BLaER1 treated with 17β-estradiol and CSF1 and Interleukin-3, amounts not matched to agents 10 nM and 100 nM (cell line): Measurements from ENCODE around the gene SLC38A8.

ENCODE experiments used
- H3K27ac ChIP-seq, 11 experiments: shearing (Covaris generic); formaldehyde crosslinking; 2 replicates each; pipeline ENCODE4 v1.8.1; 2022
- H3K27me3 ChIP-seq, 11 experiments: shearing (Covaris generic); formaldehyde crosslinking; 2 replicates each; pipeline ENCODE4 v1.8.1; 2022
- H3K36me3 ChIP-seq, 11 experiments: shearing (Covaris generic); formaldehyde crosslinking; 2 replicates each; pipeline ENCODE4 v1.8.1; 2022
- H3K4me1 ChIP-seq, 10 experiments: shearing (Covaris generic); formaldehyde crosslinking; 2 replicates each; pipeline ENCODE4 v1.8.1; 2022
- H3K4me2 ChIP-seq, 11 experiments: shearing (Covaris generic); formaldehyde crosslinking; 2 replicates each; pipeline ENCODE4 v1.8.1; 2022
- H3K4me3 ChIP-seq, 10 experiments: shearing (Covaris generic); formaldehyde crosslinking; 2 replicates each; pipeline ENCODE4 v1.8.1; 2022
- H3K9ac ChIP-seq, 11 experiments: shearing (Covaris generic); formaldehyde crosslinking; 2 replicates each; pipeline ENCODE4 v1.8.1; 2022
- H3K9me3 ChIP-seq, 11 experiments: shearing (Covaris generic); formaldehyde crosslinking; replicated peaks in 1 of 11; 2 replicates each; pipeline ENCODE4 v1.8.1; 2022
- H4K20me1 ChIP-seq, 11 experiments: shearing (Covaris generic); formaldehyde crosslinking; 2 replicates each; pipeline ENCODE4 v1.8.1; 2022
- Cebpa-rat ChIP-seq, 11 experiments: shearing (Covaris generic); IDR thresholded peaks; 2 replicates each; pipeline ENCODE4 v1.8.1; 2022

Gene SLC38A8

DNA sequence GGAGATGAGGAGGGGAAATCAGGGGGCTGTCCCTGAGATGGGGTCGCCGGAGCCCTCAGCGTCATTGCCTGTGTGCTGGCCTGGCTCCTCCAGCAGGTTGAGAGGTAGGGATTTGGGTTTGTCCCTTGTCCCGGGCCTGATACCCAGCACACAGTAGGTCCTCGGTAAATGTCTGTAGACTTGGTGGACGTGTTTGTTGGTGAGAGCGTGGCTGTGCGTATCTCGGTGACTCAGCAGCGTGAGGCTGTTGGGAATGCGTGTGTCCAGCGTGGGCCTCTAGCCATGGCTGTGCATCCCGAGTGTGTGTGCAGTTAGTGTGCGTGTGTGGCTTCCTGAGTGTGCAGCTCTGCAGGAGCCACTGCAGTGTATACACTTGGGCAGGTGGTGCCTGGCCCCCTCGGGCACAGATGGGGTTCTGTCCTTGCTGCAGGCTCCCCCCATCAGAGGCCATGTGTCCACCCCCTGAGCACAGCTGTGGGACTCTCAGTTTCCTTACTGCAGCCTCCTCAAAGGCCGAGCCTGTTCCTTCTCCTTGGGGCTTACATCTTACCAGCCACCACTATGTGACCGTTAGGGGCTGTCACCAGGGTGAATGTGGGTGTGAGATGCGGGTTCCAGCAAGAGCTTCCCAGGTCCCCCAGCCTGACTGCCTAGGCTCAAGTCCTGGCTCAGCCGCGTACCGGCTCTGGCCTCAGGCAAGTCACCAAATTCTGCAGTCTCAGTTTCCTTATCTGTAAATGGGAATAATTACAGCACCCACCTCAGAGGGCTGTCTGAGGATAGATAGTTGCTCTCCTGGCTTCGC is 68.8 kb downstream of the SLC38A8 start:
- Histone ChIP-seq H3K9me3 (peaks cover 12 to 18% (median 16%) of the 10 kb centered on the region in 11 experiments), H3K4me2 (peak overlapping the region in 3 of 11 experiments; percentile 12 to 32 (median 29); a peak in 4 of 22 replicates), H4K20me1 (peaks cover 0 to 28% (median 0%) of the 10 kb centered on the region in 11 experiments; a peak in 6 of 22 replicates), H3K4me1 (peaks cover 0 to 12% (median 3%) of the 10 kb centered on the region in 10 experiments; a peak in 6 of 20 replicates), H3K36me3 (no peaks in the 10 kb centered on the region; a peak in 1 of 22 replicates), H3K9ac (no peak overlapping the region), H3K27me3 (peaks cover 10 to 26% (median 17%) of the 10 kb centered on the region in 11 experiments), H3K27ac (no peak overlapping the region), H3K4me3 (no peak overlapping the region)
- no peak for TF ChIP-seq Cebpa-rat (IDR thresholded peaks at IDR 0.05)

DNA sequence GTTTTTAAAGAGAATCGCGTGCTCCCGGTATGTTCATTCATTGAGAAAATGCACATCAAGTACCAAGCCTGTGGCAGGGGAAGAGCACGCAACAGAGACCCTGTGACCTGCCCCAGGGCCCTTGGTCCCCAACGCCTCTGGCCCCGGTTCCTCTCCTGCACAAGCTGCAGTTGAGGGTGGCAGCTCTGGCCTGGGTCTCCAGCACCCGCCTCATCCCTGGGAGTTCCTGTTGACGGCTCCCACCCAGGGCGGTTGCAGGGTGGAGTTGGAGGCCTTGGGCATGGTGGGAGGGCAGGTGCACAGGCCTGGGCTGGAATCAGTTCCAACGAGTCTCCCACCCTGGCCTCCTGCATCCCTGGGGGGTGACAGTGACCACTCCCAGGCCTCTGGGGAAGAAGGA is 69.5 kb downstream of the SLC38A8 start:
- peaks cover 5 to 11% (median 9%) of the 10 kb centered on the region in 11 experiments for H3K9me3 ChIP-seq
- peaks cover 14 to 33% (median 20%) of the 10 kb centered on the region in 11 experiments for H3K27me3 ChIP-seq
- no peak overlapping the region for H3K9ac ChIP-seq
- H3K36me3 ChIP-seq, result no peaks in the 10 kb centered on the region
- H3K27ac ChIP-seq, result no peak overlapping the region
- H3K4me2 ChIP-seq, result no peak overlapping the region
- no peak overlapping the region for H3K4me3 ChIP-seq
- no peak for TF ChIP-seq Cebpa-rat (IDR thresholded peaks at IDR 0.05)
- peaks cover 0 to 12% (median 3%) of the 10 kb centered on the region in 10 experiments; a peak in 6 of 20 replicates for H3K4me1 ChIP-seq
- peaks cover 0 to 28% (median 0%) of the 10 kb centered on the region in 11 experiments; a peak in 6 of 22 replicates for H4K20me1 ChIP-seq

DNA sequence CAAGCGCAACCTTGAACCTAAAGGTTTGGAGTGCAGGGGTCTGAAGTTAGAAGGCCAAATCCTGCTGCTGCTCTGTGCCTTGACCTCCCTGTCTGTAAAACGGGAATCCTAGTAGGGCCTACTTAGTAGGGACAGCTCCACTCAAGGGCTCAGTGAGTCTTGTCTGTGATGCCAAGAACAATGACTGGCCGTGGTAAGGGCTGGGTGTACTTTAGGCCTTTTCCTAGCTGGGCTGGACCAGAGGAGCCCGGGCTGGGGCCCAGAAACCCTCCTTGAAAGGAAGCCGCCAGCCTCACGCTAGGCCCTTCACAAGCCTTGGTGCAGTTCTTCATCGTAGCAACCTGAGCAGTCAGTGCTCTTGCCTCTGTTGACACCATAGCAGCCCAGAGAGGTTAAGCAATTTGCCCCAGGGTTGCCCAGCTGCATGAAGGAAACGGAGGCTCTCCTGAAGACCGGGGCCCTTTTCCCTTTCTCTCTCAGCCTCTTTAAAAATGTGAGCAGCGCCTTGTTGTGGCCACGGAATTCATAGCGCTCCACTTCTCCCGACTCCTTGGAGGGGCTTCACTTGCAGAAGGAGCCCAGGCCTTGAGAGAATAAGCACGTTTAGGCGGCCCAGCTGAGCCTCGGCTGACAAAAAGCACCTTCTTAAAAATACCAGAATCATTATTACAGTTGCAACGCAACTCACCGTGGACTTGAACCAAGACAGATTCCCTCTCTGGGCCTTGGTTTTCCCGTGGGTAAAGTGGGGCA is 70.2 kb downstream of the SLC38A8 start:
- peaks cover 14 to 37% (median 24%) of the 10 kb centered on the region in 11 experiments for H3K27me3 ChIP-seq

DNA sequence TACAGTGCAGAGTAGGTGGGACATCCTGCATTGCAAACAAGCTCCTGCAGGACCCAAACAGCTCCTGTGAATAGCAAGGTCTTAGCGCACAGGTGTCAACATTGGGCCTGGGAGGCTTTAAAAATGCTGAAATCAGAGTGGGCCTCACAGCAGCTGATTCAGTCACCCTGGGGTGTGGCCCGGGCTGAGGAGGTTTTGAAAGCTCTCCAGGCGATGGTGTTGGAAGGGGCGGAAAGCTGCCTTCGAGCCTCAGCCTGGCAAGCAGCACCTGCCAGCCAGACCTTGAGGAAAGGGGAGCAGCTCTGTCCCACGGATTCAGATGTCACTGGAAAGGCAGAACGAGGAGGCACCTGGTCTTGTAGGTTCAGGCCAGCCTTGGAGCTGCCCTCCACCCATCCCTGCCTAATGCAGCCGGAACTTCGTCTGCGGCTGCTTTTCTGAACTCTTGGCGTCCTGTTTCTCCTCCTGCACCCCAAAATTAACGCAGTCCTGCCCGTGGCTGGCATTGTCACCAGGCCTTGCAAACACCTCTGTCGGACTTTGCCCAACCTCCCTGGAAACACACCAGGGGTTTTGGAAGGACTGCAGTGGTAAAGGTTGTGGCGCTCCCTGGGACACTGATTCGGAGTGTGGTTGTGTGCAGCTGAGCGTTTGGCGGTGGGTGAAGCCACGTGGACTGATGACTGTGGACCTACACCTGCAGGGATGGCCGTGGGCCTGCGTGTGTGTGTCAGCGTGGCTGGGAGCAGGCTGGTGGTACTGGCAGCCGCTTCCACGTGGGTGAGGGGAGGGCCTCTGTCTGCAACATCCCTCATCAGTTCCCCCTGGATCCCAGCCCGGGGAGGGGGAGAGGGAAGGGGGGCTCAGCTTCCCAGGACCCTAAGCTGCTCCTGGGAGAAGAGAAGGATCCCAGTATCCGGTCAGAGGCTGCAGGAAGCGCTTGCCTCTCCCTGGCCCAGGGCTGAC is 71.1 kb downstream of the SLC38A8 start:
- Histone ChIP-seq H4K20me1 (peaks cover 0 to 28% (median 0%) of the 10 kb centered on the region in 11 experiments; a peak in 6 of 22 replicates), H3K27ac (no peak overlapping the region), H3K4me1 (peaks cover 0 to 12% (median 3%) of the 10 kb centered on the region in 10 experiments; a peak in 6 of 20 replicates), H3K36me3 (no peaks in the 10 kb centered on the region), H3K27me3 (peaks cover 14 to 37% (median 24%) of the 10 kb centered on the region in 11 experiments), H3K9me3 (no peaks in the 10 kb centered on the region), H3K9ac (no peak overlapping the region), H3K4me2 (0 out of 22 replicates have a peak overlapping the region, but pooled peaks of 1 of the 11 experiments have one; percentile 15), H3K4me3 (no peak overlapping the region)
- TF ChIP-seq Cebpa-rat (IDR thresholded peaks at IDR 0.05), result no peak

More for the DNA sequence above, 70.2 kb downstream of the SLC38A8 start:
- Histone ChIP-seq H3K9me3 (peaks cover 0 to 5% (median 2%) of the 10 kb centered on the region in 11 experiments; a peak in 12 of 22 replicates), H3K27ac (no peak overlapping the region), H3K4me3 (no peak overlapping the region), H3K4me1 (peaks cover 0 to 12% (median 3%) of the 10 kb centered on the region in 10 experiments; a peak in 6 of 20 replicates), H4K20me1 (peaks cover 0 to 28% (median 0%) of the 10 kb centered on the region in 11 experiments; a peak in 6 of 22 replicates), H3K9ac (no peak overlapping the region), H3K36me3 (no peaks in the 10 kb centered on the region), H3K4me2 (no peak overlapping the region)
- no peak for TF ChIP-seq Cebpa-rat (IDR thresholded peaks at IDR 0.05)

DNA sequence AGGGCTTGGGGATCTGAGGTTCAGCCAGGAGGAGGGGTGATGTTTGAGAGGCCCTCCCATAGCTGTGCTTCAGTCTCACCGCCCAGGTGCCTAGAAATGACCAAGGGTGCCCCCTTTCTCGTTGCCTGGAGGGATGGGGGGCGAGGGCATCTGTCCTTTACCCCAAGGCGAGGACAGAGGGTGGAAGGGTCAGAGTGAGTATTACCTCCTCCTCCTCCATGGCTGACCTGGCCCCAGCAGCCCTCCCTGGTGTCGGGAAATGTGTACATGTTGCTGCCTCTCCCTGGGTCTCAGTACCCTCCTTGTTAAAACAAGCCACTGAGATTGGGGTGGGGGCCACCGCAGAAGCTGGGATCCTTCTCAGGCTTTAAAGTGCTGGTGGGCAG is 72.2 kb downstream of the SLC38A8 start:
- peaks cover 0 to 12% (median 3%) of the 10 kb centered on the region in 10 experiments; a peak in 6 of 20 replicates for H3K4me1 ChIP-seq
- no peak overlapping the region for H3K4me3 ChIP-seq
- no peaks in the 10 kb centered on the region for H3K9me3 ChIP-seq
- H3K27me3 ChIP-seq, result peaks cover 14 to 37% (median 24%) of the 10 kb centered on the region in 11 experiments
- no peak overlapping the region for H3K27ac ChIP-seq
- H3K36me3 ChIP-seq, result no peaks in the 10 kb centered on the region; a peak in 1 of 22 replicates
- H3K4me2 ChIP-seq, result no peak overlapping the region
- no peak overlapping the region for H3K9ac ChIP-seq
- no peak for TF ChIP-seq Cebpa-rat (IDR thresholded peaks at IDR 0.05)
- peaks cover 0 to 28% (median 0%) of the 10 kb centered on the region in 11 experiments; a peak in 6 of 22 replicates for H4K20me1 ChIP-seq

DNA sequence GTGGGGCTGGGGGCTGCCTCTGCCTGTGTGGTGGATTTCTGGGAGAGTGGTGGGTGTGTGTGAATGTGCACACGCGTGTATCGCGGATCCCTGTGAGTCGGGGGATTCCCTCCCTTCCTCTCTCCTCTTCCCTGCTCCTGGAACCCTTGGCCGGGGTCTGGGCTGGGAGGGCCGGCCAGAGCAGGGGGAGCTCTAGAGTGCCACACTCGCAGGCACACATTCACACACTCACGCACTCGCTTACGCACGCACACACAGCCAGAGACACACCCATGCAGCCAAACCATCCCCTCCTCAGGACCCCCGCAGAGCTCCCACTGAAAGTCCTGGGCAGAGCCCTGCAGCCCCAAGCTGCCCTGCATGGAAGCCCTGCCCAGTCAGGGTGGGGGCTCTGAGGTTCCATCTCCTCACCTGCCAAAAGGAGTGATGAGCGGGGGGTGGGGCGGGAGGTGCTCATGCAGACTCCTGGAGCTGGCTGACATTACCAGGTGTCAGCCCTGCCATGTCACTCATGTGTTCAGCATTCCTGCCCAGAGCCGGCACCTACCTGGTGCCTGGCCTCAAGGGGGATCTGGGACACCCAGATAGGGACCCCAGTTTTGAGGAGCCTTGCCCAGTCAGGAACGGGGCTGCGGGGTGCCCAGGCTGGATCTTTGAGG is 72.7 kb downstream of the SLC38A8 start:
- Histone ChIP-seq H3K36me3 (no peaks in the 10 kb centered on the region; a peak in 1 of 22 replicates), H4K20me1 (peaks cover 0 to 28% (median 0%) of the 10 kb centered on the region in 11 experiments; a peak in 6 of 22 replicates), H3K4me1 (peaks cover 0 to 12% (median 3%) of the 10 kb centered on the region in 10 experiments; a peak in 6 of 20 replicates), H3K9me3 (no peaks in the 10 kb centered on the region), H3K9ac (no peak overlapping the region), H3K4me3 (no peak overlapping the region), H3K27ac (no peak overlapping the region), H3K4me2 (no peak overlapping the region), H3K27me3 (peaks cover 14 to 37% (median 24%) of the 10 kb centered on the region in 11 experiments)
- TF ChIP-seq Cebpa-rat (IDR thresholded peaks at IDR 0.05), result no peak

DNA sequence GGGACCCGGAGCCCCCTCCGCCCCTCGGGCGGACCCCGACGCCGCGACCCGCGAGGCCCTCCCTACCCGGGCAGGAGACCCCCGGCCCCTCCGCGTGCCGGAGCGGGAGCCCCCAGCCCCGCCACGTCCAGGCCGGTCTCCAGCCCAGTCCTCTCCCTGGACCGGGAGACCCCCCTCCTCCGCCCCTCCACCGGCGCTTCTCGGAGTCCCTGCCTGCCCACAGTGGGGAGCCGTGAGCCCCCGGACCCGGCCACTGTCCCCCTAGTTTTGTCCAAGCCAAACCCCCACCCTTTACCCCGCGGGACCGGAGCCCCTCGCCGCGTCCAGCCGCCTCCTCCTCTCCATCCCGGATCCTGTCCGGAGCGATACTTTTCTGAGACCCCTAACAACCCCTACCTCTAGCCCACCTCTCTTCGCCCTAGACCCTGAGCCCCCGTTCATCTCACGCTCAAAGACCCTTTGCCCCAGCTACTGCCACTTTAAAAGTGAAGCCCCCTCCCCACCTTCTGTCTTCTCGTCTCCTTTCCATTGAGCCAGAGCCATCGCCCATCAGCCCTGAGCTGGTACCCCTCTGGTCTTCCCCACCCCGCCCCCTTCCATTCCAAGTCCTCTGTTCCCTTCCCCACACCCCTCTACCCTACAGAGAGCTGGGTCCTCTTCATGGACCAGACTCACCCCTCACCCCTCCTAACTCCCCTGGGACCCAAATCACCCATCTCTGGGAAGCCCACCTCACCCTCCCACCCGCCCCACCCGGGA is 73.5 kb downstream of the SLC38A8 start:
- Histone ChIP-seq H3K9ac (no peak overlapping the region), H3K27ac (no peak overlapping the region), H3K4me1 (peaks cover 0 to 5% (median 0%) of the 10 kb centered on the region in 10 experiments; a peak in 6 of 20 replicates), H4K20me1 (peaks cover 0 to 25% (median 0%) of the 10 kb centered on the region in 11 experiments; a peak in 6 of 22 replicates), H3K9me3 (no peaks in the 10 kb centered on the region), H3K36me3 (no peaks in the 10 kb centered on the region; a peak in 1 of 22 replicates), H3K27me3 (peaks cover 14 to 37% (median 24%) of the 10 kb centered on the region in 11 experiments), H3K4me3 (no peak overlapping the region), H3K4me2 (no peak overlapping the region)
- TF ChIP-seq Cebpa-rat (IDR thresholded peaks at IDR 0.05), result no peak
